GM15510 (cell line): Measurements from ENCODE around the gene LYPLA2.

Experiments used
- POLR2A ChIP-seq: IDR thresholded peaks from 3 replicates; pipeline ENCODE4 v1.6.1; 2011; ENCODE audit warnings: borderline replicate concordance; ENCODE audit not compliant: insufficient read length; ENCODE audit errors: extremely low read depth

LYPLA2 gene

DNA sequence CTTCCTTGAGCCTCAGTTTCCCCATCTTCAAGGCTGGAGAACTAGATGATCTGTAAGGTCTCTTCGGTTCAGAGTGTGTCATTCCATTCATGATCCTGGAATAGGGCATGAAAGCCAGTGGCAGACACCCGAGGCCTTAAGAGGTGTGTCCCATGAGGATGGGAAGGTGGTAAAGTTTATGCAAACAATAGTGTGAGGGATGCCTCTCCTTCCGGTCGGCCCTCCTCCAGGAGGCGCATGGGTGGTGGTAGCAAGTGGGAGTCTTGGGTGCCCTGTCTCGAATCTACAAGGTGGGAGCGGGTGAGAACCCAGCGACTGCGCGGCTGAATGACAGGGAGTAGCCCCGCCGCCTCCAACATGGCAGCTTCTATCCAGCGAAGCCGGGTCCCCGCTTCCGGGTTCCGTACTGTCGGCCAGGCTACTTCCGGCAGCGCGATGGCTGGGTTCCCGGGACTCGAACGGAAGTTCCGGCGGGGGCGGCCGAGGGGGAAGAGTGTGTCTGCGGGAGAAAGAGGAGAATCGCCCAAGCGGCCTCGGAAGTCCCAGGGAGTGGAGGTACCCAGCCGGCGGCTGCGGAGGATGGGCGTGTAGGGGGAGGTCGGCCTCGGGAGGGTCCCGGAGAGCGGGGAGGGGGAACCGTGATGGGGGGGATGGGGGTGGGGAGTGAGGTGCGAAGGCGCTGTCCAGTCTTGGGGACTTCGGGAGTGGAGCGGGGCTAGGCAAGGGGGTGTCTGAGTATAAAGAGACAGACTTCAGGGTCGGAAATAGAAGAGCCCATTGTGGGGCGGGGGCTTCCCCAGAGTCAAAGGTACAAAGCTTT, at the start of gene LYPLA2:
LYPLA2 (plus strand) TSS at position 450 of the 820 bp plus-strand sequence. CDS start 1,538 bp downstream, outside the sequence.
- TF ChIP-seq POLR2A: peak; percentile 79

DNA sequence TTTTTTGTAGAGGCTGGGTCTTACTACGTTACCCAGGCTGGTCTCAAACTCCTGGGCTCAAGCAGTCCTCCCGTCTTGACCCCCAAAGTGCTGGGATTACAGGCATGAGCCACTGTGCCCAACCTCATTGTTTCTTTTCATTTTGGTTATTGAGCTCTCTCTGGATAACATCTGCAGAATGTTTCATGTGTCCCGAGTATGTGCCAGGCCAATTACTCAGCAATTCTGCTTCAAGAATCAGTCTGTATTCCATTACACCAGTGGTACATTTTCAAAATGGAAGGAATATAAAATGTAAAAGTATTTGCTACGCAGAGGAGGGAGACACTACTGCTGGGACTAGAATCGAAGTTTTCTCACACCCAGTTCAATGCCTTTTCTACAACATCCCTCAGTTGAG, 49.3 kb upstream of the LYPLA2 start:
- TF ChIP-seq POLR2A: no peak

DNA sequence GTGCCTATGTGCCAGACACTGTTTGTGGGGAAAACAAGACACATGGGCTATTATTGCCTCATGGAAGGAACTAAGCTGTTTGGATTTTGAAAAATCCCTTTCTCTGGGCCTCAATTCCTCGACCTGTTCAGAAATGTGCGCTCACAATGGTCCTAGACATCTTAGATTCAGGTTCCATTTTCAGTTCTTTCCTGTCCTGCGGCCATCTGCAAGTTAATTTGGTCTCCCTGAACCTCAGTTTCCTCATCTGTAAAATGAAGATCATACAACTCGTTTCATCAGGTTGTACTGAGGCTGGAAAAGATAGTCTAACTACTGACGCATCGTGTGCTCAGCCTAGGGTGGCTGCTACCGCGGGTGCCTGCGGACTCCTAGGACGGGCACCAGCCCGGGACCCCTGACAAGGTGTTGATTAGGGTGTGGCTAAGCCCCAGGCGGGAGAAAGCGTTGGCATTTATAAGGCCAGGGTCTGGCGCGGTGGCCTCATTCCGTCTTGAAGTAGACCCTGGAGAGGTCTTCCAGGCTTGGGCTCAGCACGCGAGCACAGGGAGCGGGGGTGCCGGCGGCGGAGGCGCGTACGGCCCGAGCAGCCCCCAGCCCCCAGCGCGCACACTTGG, 48.2 kb upstream of the LYPLA2 start:
- no peak for TF ChIP-seq POLR2A

DNA sequence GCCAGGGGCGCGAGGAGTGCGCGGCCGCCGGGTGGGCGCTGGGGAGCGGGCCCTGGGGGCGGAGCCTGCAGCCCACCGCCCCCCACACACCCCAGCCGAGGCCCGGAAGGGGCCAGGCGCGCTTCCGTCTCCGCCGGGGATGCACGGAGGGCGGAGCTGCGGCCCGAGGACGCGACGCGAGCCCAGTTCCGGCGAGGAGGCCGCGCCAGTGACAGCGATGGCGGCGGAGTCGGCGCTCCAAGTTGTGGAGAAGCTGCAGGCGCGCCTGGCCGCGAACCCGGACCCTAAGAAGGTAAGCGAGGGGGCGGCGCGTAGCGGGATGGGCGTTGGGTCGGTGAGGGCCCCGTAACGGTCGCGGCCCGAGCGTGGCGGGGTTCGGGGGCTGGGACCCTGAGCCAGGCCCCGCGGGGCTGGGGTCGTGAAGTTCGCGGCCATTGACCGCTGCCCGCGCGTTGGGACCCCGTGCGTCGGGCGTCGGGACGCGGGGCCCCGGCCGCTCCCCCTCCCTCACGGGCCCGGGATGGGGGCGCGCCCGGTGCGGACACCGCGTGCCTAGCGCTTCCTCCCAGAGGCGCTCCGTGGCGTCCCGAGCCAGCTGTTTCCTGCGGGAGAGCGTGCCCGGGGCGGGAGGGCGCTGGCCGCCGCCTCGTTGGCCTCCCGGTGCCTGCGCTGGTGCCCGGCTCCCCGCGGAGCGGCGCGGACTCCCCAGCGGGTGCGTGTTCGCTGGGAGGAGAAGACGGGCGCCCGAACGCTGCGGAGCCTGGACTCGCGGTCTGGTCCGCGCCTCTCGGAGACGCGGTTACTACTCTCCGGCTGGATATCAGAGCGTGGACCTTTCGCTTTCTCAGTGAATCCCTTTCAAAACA, 47.4 kb upstream of the LYPLA2 start, which contains the start of gene ELOA:
ELOA (plus strand) TSS at position 185 of the 866 bp plus-strand sequence; CDS start at position 218, 33 bp downstream.
- TF ChIP-seq POLR2A: peak; percentile 88

DNA sequence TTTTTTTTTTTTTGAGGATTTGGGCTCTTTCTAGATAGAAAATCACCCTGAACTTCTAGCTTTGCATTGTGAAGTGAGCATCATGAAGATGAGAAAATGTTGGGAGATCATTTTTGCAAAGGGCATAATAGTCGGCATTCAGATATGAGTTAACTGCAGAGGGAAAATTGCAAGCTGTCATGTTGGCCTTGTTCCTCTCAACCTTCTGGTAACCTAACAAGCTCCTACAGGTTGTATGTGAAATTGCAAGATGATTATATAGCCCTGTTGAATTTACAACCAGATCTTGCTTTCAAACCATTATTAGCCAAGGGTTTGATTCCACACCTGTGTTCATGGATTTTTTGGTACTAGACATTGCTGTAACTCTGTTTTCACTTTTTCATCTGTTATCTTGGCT, 45.4 kb upstream of the LYPLA2 start:
- TF ChIP-seq POLR2A: no peak

DNA sequence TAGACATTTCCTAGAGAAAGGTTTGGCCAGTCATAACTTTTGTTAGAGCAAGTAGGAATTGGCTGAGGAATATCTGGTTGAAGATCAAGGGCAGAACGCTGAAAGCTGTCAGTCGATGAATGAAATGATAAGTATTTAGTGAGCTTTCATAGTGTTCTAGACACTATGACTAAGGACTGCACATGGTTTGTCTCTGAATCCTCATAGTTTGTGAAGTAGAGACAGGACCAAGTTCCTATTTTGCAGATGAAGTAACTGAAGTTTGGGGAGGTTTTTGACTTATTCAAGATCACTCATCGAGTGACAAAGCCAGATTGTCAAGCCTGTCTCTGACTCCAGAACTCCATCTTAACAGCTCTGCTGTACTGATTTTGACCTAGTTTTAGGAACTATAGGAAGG, 42.9 kb upstream of the LYPLA2 start:
- TF ChIP-seq POLR2A: no peak

DNA sequence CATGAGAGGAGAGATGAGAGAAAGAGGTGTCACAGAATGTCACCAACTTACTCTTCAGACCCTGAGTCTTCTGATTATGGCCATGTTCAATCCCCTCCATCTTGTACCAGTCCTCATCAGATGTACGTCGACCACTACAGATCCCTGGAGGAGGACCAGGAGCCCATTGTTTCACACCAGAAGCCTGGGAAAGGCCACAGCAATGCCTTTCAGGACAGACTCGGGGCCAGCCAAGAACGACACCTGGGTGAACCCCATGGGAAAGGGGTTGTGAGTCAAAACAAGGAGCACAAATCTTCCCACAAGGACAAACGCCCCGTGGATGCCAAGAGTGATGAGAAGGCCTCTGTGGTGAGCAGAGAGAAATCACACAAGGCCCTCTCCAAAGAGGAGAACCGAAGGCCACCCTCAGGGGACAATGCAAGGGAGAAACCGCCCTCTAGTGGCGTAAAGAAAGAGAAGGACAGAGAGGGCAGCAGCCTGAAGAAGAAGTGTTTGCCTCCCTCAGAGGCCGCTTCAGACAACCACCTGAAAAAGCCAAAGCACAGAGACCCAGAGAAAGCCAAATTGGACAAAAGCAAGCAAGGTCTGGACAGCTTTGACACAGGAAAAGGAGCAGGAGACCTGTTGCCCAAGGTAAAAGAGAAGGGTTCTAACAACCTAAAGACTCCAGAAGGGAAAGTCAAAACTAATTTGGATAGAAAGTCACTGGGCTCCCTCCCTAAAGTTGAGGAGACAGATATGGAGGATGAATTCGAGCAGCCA, 39.7 kb upstream of the LYPLA2 start:
- no peak for TF ChIP-seq POLR2A

DNA sequence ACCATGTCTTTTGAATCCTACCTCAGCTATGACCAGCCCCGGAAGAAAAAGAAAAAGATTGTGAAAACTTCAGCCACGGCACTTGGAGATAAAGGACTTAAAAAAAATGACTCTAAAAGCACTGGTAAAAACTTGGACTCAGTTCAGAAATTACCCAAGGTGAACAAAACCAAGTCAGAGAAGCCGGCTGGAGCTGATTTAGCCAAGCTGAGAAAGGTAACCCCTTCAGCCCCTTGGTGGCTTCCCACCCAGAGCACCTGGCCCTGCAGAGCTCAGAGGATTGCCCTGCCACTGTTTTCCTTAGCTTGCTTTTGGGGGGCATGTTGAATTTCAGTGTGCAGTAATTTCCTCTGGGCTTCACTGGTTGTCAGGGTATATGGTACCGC, 39.1 kb upstream of the LYPLA2 start:
- TF ChIP-seq POLR2A: no peak

DNA sequence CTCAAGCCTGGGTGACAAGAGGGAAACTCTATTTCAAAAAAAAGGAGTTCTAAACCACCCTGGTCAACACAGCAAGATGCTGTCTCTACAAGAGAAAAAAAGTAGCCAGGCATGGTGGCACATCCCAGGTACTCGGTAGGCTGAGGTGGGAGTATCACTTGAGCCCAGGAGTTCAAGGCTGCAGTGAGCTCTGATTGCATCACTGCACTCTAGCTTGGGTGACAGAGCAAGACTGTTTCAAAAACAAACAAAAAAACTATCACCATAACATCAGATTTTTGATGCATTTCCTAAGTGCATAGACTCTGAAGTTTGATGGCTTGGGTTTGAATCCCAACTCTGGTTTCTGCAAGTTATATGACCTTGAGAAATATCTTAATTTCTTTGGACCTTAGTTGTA, 38.0 kb upstream of the LYPLA2 start:
- no peak for TF ChIP-seq POLR2A

DNA sequence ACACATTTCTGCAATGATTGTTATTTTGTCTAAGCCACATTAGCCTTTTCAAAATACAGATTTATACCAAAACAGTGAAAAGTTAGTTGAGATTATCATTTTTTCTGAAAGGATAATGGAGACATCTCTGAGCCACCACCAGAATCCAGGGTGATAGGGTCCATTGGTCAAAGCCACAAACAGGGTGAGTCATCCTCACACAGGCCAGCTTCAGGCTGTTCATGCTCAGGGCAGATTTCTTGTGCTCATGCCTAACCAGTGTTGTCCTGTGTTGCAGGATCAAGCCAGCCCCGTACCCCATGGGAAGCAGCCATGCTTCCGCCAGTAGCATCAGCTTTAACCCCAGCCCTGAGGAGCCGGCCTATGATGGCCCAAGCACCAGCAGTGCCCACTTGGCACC, 34.3 kb upstream of the LYPLA2 start:
- no peak for TF ChIP-seq POLR2A

DNA sequence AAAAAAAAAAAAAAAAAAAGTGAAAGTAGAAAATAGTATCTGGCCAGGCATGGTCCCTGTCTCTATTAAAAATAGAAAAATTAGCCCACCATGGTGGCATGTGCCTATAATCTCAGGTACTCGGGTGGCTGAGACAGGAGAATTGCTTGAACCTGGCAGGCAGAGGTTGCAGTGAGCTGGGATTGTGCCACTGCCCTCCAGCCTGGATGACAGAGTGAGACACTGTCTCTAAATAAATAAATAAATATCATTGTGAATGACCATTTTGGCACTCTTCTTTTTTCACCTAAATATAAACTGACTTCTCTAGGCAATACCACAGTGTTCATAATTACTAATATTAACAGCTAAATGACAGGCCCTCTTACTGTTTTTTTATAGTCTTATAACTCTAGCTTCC, 33.1 kb upstream of the LYPLA2 start:
- TF ChIP-seq POLR2A: no peak

DNA sequence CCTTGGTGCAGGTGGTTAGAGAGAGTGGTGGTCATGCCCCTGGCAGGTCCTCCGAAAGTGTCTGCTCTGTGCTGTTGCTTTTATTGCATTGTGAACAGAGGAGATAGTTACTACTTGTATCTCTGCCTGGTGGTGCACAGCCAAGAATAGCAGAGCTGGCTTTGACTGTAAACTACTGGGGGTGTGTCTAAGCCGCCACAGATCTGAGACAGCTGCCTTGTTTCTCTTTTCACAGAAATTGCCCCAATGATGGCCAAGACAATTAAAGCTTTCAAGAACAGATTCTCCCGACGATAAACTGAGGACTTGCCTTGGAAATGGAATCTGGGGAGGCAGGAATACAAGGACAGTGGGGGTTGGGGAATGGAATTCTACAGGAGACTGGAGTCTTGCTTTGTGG, 31.7 kb upstream of the LYPLA2 start:
- TF ChIP-seq POLR2A: no peak

DNA sequence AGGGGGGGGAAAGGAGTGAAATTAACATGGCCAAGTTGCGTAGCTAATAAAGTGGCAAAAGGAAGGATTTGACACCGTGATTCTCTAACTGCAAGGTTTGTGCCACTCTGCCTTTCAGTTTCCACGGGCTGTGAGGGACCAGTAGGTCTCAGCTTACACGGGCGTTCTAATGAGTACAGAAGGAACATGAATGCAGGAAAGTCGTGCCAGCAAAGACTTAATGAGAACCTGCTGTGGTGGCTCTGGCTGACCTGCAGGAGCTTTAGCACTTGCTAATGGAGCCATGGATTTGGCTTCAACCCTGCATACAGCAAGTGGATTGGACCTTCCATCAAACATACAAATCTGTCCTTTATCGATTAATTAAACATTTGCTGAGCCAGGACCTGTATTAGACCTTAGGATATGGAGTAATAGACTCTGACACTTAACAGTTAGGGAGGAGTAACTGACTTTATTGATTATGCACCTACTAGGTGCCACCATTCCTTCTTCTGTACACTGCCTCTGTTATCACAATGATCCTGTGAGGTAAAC, 27.8 kb upstream of the LYPLA2 start:
- TF ChIP-seq POLR2A: no peak

DNA sequence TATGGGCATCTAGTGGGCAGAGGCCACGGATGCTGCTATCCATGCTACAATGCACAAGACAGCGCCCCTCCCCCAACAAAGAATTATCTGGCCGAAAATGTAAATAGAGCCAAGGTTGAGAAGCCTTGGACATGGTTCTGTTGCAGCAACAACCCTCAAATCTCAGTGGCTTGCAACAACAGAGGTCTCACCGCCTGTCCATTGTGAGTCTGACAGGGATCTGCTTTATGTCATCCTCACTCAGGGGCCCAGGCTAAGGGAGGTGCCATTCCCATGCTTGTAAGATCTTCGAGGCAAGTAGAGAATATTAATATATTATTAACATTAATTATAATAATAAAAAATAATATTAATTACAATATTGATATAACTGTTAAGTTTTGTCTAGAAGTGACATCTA, 22.2 kb upstream of the LYPLA2 start:
- no peak for TF ChIP-seq POLR2A
